ENCODE measurements around the gene CPLANE2. TPM values are rescaled to one million over a fixed set of nuclear protein-coding genes. Genes with fewer than 3 reads are reported as not detected.

Gene CPLANE2
- total RNA-seq, 1 donor from 2014 or later, result 3.5 TPM

DNA sequence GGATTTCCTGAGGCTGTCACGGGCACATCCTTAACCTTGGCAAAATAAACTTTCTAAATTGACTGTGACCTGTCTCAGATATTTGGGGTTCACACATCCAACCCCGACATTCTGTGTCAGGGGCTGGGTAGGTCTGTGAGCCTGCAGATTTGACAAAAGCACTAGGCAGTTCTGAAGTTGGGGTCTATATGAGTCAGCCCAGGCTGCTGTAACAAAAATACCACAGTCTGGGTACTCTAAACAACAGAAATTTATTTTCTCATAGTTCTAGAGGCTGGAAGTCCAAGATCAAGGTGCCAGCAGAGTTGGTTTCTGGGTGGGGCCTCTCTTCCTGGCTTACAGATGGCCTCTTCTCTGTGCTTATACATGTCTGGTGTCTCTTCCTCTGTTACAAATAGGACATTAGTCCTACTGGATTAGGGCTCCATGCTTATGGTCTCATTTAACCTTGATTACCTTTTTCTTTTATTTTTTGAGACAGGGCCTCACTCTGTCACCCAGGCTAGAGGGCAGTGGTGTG lies 3.0 kb upstream of the CPLANE2 start:
- peak overlapping the region; percentile 22 for H3K27ac Mint-ChIP-seq (ENCODE audit: unreplicated experiment)

DNA sequence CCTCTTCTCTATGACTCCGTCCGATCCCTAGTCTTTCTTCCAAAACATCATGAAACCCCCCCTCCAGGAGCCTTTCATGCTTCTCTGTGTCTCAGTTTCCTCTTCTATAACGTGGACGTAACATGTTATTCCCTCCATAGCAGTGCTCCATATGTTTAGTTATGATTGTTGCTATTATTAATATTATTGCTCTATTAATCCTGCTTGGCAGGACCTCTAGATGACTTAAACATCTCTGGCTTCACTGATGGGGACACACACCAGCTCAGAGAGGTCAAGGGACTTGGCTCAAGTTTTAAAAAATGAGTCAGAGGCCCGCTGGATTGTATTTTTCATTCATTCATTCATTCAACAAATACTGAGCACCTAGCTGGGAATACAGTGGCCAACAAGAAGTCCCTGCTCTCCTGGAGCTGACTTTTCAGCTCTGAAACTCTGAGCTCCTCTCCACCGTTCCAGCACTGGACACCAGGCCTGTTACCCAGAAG lies 404 bp upstream of the CPLANE2 start:
- peaks cover 6% of the 10 kb centered on the region for H3K27me3 Mint-ChIP-seq (ENCODE audit: unreplicated experiment)
- peaks cover 5% of the 10 kb centered on the region for H3K9me3 Mint-ChIP-seq (ENCODE audit: unreplicated experiment)
- peaks cover 14% of the 10 kb centered on the region for H3K4me1 Mint-ChIP-seq (ENCODE audit: low read depth, unreplicated experiment)
- no peak for DNase-seq
- H3K27ac Mint-ChIP-seq (ENCODE audit: unreplicated experiment), result peak overlapping the region; percentile 84
- TF ChIP-seq, protein P1, sequence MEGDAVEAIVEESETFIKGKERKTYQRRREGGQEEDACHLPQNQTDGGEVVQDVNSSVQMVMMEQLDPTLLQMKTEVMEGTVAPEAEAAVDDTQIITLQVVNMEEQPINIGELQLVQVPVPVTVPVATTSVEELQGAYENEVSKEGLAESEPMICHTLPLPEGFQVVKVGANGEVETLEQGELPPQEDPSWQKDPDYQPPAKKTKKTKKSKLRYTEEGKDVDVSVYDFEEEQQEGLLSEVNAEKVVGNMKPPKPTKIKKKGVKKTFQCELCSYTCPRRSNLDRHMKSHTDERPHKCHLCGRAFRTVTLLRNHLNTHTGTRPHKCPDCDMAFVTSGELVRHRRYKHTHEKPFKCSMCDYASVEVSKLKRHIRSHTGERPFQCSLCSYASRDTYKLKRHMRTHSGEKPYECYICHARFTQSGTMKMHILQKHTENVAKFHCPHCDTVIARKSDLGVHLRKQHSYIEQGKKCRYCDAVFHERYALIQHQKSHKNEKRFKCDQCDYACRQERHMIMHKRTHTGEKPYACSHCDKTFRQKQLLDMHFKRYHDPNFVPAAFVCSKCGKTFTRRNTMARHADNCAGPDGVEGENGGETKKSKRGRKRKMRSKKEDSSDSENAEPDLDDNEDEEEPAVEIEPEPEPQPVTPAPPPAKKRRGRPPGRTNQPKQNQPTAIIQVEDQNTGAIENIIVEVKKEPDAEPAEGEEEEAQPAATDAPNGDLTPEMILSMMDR (IDR thresholded peaks at IDR 0.05; ENCODE audit: partially characterized antibody, unreplicated experiment), result no peak
- peak overlapping the region; percentile 84 for H3K4me3 Mint-ChIP-seq (ENCODE audit: unreplicated experiment)
- no peaks in the 10 kb centered on the region for H3K36me3 Mint-ChIP-seq (ENCODE audit: unreplicated experiment)

More for the DNA sequence above, 3.0 kb upstream of the CPLANE2 start:
- TF ChIP-seq, protein P1 (IDR thresholded peaks at IDR 0.05; ENCODE audit: partially characterized antibody, unreplicated experiment), result no peak
- H3K36me3 Mint-ChIP-seq (ENCODE audit: unreplicated experiment), result no peaks in the 10 kb centered on the region
- no peak for DNase-seq
- H3K27me3 Mint-ChIP-seq (ENCODE audit: unreplicated experiment), result peaks cover 5% of the 10 kb centered on the region
- peaks cover 9% of the 10 kb centered on the region for H3K9me3 Mint-ChIP-seq (ENCODE audit: unreplicated experiment)
- peaks cover 22% of the 10 kb centered on the region for H3K4me1 Mint-ChIP-seq (ENCODE audit: low read depth, unreplicated experiment)
- H3K4me3 Mint-ChIP-seq (ENCODE audit: unreplicated experiment), result no peak overlapping the region

DNA sequence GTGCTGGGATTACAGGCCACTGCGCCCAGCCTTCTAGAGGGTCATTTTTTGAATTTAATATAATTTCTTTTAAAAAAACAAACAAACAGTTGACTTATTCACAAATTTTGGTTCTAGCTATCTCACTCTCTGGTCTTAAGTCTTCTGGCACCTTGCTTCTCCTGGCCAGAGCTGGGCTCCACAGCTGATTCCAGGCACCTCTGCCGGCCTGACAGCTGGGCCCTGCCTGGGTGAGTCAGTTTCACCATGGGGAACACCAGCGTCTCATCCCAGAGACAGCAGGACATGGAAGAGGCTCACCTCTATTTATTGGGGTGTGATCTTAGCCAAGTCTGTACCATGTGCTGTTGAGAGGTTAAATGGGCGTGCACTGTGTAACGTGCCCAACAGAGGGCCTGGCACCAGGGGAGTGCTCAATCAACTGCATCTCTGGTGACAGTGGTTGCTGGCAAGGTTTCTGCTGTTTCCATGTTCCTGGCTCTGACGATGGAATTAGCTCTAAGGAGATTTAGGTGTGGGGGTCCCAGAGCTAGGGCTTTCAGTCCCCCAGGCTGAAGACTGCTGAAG lies 956 bp downstream of the CPLANE2 start:
- Mint-ChIP-seq H3K36me3 (ENCODE audit: unreplicated experiment) (no peaks in the 10 kb centered on the region), H3K27me3 (ENCODE audit: unreplicated experiment) (peaks cover 2% of the 10 kb centered on the region), H3K9me3 (ENCODE audit: unreplicated experiment) (peaks cover 2% of the 10 kb centered on the region), H3K27ac (ENCODE audit: unreplicated experiment) (no peak overlapping the region), H3K4me3 (ENCODE audit: unreplicated experiment) (peak overlapping the region; percentile 84), H3K4me1 (ENCODE audit: low read depth, unreplicated experiment) (peaks cover 8% of the 10 kb centered on the region)
- no peak for DNase-seq
- TF ChIP-seq, protein P1 (IDR thresholded peaks at IDR 0.05; ENCODE audit: partially characterized antibody, unreplicated experiment), result no peak

DNA sequence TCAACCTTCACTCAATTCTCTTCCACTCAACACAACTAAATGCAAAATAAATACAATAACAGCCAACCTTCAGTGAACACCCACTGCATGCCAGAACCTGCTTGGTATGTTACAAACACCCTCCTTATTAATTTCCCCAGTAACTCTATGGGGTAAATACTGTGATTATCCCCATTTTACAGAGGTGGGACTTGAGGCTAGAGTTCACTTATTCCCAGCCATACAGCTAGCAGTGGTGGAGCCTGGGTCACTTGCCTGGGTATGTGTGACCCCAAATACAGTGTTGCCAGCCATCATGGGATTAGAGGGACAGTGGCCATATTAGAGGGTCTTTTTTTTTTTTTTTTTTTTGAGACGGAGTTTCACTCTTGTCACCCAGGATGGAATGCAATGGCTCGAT lies 1.6 kb downstream of the CPLANE2 start:
- TF ChIP-seq, protein P1 (IDR thresholded peaks at IDR 0.05; ENCODE audit: partially characterized antibody, unreplicated experiment), result no peak
- H3K4me1 Mint-ChIP-seq (ENCODE audit: low read depth, unreplicated experiment), result peaks cover 7% of the 10 kb centered on the region
- peak overlapping the region; percentile 2 for H3K4me3 Mint-ChIP-seq (ENCODE audit: unreplicated experiment)
- H3K27me3 Mint-ChIP-seq (ENCODE audit: unreplicated experiment), result peaks cover 2% of the 10 kb centered on the region
- no peak for DNase-seq
- H3K9me3 Mint-ChIP-seq (ENCODE audit: unreplicated experiment), result peaks cover 2% of the 10 kb centered on the region
- no peaks in the 10 kb centered on the region for H3K36me3 Mint-ChIP-seq (ENCODE audit: unreplicated experiment)
- H3K27ac Mint-ChIP-seq (ENCODE audit: unreplicated experiment), result no peak overlapping the region

DNA sequence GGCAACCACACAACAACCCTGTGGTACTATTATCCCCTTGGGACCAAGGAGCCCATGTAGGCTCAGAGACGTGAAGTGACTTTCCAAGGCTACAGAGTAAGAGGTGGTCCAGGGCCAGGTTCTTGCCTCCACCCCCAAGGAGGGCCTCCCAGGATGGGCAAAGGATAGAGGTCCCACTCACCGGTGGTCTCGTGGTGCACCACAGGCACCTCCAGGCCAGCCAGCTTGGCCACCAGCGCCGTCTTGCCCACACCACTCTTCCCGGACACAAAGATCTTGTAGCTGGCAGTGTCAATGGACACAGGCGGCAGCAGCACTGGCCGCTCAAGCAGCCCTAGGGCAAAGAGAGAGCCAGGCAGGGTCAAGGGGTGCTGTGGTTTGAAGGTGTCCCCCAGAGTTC lies 3.6 kb downstream of the CPLANE2 start:
- Mint-ChIP-seq H3K4me3 (ENCODE audit: unreplicated experiment) (no peak overlapping the region), H3K4me1 (ENCODE audit: low read depth, unreplicated experiment) (peaks cover 7% of the 10 kb centered on the region)

More for the DNA sequence above, 3.6 kb downstream of the CPLANE2 start:
- no peak for DNase-seq
- Mint-ChIP-seq H3K27ac (ENCODE audit: unreplicated experiment) (no peak overlapping the region), H3K27me3 (ENCODE audit: unreplicated experiment) (peaks cover 8% of the 10 kb centered on the region), H3K9me3 (ENCODE audit: unreplicated experiment) (peaks cover 2% of the 10 kb centered on the region), H3K36me3 (ENCODE audit: unreplicated experiment) (no peaks in the 10 kb centered on the region)
- TF ChIP-seq, protein P1 (IDR thresholded peaks at IDR 0.05; ENCODE audit: partially characterized antibody, unreplicated experiment), result no peak

Data from glutamatergic neuron (in vitro differentiated cells).